ENCODE measurements around the gene TMEM233.
"Not testable (repeated sequence)": the region's sequence is repeated elsewhere in the genome, so short reads cannot be mapped to it uniquely, and the experiment has no call there.

Gene TMEM233

DNA sequence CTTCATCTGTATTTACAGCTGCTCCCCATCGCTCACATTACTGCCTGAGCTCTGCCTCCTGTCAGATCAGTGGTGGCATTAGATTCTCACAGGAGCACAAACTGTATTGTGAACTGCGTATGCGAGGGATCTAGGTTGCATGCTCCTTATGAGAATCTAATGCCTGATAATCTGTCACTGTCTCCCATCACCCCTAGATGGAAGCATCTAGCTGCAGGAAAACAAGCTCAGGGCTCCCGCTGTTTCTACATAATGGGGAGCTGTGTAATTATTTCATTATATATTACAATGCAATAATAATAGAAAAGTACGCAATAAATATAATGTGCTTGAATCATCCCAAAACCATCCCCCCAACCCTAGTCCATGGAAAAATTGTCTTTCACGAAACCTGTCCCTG, 64.6 kb downstream of the TMEM233 start:
- not testable (repeated sequence) for DNase-seq (ENCODE audit: low spot score)

DNA sequence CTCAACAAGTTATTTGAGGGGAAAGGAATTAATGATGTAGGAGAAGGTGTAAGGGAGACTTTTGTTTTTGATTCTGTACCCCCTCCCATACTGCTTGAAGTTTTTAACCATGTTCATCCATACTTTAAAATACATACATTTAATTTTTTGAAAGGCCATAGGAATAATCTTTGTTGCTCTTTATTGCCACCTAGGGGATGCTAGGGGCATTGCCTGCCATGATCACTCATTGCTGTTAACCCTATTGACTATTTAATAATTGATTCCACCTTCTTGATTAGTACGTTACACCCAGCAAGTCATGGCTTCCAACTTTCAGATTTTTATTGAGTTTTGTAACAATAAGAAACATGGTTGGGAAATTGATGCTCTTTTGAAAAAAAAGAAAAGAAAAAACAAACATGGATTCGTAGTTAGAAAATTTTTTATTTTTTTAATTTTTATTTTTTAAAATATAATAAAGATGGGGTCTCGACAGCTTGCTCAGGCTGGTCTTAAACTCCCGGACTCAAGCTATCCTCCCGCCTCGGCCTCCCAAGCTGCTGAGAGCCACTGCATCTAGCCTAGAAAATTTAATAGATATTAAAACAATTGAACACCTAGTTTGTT, 65.8 kb downstream of the TMEM233 start:
- no peak for DNase-seq (ENCODE audit: low spot score)

DNA sequence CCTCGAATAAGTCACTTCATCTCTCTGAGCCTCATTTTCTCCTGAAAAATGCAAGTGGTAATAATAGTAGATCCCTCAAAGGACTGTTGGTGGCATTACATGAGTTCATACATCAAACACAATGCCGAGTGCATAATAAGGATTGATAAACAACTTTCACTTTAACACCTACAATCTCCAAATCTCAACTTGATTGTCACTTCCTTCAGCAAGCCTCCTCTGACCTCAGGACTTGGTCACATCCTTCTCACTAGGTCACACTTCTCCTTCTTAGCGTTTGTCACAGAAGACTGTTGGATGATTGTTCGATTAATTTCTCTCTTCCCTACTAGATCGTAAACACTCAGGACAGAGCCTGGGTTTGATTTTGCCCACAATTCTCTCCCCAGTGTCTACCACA, 66.5 kb downstream of the TMEM233 start:
- DNase-seq (ENCODE audit: low spot score), result no peak

DNA sequence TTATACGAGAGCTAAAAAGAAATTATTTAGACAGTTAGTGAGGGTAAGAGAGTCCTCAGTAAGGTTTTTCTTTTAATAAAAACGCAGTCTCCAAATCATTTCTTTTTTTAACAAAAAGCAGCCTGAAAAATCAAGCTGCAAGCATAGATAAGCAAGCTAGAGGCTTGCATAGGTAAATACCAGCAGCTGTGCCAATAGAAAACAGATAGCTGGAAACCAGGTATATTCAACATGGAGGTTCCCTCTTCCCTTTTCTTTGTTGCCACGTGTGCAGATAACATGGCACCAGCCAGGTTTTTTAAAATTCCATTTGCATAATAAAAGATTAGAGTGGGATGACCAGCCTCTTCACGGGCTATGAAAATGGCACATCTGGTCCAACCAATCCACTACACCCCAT, 68.3 kb downstream of the TMEM233 start:
- no peak for DNase-seq (ENCODE audit: low spot score)

DNA sequence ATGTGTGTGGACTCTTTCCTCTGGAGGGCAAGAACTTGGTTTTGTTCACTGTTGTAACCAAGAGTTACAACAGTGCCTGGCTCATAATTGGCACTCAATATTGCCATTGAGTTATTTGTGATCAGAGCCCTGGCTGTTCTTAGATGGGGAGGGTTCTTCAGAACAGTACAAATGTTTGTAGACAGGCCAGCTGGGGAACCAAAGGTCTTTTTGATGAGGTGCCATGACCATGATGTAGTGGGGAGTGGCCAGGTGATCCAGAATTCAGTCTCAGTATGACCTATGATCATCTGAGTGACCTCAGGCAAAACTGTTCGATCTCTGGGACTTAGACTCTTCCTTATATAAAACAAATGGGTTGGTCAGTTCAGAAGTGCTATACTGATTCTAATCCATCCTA, 71.1 kb downstream of the TMEM233 start:
- no peak for DNase-seq (ENCODE audit: low spot score)

DNA sequence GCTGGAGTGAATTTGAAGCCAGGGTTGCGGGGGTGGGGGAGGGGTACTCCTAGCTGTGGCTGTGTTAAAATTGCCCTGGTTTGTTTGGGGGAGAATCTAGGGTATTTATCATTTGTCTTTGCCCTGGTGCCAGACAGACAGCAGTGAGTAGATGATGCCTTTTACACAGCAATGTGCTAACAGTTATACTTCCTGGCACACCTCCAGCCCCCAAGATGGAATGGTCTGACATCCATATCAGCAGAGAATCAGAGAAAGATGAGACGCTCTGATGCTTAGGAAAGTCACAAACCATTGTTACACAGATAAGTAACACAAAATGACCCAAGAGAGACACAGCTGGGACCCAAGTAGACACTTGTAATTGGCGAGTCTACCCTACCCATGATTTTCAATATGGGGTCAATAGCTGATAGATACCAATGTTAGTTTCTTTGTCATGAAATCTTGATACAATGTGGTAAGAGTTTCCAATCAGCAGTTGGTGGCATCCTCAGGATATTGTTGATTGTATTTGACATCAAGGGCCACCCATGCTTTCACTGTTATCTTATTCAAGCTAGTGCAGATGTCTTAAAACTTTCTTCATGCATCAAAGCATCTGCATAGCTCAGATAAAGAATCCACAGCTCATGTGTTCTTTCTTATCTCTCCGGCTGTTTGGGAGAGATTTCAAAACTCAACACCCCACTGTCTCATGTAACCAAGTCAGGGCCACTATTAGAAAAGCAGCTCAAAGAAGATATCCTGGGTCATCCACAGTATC, 71.8 kb downstream of the TMEM233 start:
- no peak for DNase-seq (ENCODE audit: low spot score)

DNA sequence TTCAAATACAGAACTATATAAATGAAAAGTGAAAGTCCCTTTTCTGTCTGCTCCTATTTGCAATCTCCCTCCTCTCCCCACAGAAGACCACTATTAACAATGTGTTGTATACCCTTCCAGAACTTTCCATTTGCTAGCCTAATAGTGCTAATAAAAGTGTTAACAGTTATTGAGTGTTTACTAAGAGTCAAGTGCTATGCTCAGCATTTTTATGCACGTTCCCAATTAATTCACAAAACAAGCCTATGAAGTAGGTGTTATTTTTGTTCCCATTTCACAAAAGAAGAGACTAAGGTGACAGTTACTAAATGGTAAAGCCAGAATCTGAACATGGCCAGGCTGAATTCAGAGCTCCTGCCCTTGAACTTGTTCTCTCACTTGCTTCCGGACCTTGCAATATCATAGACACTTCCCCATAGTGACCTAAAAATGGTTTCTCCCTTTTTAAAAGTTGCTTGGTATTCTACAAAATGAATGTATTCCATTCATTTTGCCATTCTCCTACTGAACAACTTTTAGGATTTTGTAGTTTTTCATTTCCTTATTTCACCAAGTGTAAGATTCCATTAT, 72.7 kb downstream of the TMEM233 start:
- DNase-seq (ENCODE audit: low spot score), result no peak

DNA sequence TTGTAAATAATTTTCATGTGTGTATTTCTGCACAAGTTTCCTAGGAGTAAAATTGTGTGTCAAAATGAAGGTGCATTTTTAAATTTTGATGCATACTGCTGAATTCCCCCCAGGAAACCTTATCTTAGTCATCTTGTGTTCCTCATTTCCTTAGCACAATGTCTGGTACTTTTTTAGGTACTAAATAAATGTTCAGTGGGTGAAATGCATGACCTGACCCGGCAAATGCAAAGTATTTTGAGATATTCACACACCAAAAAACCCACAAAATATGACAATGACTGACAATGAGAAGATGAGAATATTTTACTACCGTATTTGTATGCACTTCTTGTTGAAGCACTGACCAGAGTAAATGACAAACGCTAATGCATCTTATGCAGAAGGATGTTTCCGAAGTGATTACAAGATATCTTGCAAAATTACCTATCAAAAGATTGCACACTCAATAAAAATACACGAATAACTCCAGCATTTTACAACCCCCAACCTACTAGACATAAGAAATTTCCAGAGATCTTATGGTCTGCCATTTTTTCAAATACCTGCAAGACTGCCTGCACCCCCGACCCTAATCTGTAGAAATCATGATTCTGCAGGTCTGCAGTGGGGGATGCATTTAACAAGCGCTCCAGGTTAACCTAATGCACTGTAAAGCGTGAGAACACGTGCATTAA, 73.5 kb downstream of the TMEM233 start:
- DNase-seq (ENCODE audit: low spot score), result no peak

DNA sequence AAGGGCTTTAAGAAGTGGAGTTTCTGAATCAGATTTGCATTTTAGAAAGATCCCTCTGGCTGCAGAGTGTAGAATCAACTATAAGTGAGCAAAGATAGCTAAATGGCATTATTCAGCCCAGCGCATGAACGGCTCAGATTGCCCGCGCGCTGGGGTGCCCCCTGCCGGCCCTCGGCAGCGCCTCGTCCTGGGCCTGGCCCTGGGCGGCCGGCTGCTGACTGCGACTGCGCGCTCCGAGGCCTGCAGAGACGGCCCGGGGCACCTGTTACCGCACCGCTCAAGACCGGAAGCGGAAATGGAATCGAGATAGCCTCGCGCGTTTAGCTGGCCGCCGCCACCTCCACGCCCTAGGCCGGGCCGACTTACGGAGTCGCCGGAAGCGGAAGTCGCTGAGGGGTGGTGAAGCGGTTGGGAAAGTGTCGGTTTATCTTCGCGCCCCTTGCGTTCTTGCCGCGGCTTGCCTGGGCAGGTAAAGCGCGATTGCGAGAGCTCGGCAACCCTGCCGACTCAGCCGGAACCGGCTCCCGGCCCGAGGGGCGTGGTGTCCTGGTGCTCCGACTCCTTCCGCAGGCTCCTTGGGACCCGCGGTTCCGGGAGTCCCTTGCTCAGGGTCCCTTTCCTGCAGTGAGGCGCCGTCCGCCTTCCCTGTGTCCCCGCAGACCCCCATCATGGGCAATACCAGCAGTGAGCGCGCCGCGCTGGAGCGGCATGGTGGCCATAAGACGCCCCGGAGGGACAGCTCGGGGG, 74.2 kb downstream of the TMEM233 start, which contains the start of gene PRKAB1:
Gene PRKAB1 (plus strand): TSS at position 557 of the 747 bp plus-strand sequence. CDS start 112 bp downstream, at position 669.
- DNase-seq (ENCODE audit: low spot score), result peak; percentile 96

DNA sequence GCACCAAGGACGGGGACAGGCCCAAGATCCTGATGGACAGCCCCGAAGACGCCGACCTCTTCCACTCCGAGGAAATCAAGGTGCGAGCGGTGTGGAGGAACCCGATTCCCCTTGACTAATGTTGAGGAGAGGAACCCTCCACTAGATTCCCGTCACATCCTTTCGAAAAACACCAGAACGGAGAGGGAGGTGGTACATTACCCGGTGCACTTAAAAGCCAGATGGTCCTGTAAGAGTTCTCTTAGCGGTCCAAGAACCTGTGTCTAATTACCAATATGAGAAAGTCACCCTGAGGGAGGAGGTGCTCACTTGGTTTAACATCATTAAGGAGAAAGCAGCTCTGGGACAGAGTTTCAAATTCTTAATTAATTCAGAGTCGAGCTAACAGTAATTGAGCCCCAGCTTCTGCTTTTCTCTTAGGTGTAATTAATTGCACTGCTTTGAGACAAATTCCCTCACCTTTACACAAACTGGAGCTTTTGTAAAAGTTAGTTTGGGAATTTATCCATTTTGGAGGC, 74.8 kb downstream of the TMEM233 start:
- no peak for DNase-seq (ENCODE audit: low spot score)

DNA sequence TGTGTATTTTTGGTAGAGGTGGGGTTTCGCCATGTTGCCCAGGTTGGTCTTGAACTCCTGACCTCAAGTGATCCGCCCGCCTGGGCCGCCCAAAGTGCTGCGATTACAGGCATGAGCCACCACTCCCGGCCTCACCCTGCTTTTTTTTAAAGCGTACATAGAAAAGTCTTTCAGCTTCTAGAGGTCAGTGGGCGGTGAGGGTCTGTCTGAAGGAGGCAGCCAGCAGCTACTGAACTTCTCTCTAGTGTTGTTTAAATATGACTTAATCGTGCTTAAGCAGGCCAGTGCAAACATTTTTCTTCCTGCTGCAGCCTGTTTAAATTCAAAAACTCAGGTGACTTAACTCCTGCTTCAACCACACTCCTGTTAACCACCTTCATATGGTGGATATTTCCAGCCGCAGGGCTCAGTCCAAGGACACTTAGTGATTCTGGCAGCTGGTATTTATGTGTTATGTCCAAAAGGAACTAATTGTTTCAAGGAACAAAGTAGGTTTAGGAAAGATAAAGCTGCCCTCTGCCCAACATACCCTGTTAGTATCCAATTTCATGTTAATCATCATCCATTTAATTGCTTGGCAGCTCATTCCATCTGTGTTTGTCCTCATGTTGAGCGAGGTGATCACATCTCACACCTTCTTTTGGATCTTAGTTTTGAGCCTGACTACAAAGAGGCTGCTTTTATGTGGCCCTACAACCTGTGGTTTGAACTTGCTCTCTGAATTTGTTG, 76.3 kb downstream of the TMEM233 start:
- no peak for DNase-seq (ENCODE audit: low spot score)

DNA sequence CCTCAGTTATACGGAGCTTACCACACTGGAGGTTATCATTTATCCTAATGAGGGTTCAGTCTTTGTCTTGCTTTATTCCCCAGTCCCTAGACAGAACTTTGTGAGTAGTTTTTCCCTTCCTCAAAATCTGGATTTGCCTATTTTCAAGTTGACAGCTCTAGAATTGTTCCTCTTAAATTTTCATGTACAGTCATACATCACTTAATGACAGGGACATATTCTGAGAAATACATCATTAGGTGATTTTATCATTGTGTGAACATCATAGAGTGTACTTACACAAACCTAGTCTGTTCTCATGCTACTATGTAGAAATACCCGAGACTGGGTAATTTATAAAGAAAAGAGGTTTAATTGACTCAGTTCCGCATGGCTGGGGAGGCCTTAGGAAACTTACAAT, 77.5 kb downstream of the TMEM233 start:
- DNase-seq (ENCODE audit: low spot score), result no peak

DNA sequence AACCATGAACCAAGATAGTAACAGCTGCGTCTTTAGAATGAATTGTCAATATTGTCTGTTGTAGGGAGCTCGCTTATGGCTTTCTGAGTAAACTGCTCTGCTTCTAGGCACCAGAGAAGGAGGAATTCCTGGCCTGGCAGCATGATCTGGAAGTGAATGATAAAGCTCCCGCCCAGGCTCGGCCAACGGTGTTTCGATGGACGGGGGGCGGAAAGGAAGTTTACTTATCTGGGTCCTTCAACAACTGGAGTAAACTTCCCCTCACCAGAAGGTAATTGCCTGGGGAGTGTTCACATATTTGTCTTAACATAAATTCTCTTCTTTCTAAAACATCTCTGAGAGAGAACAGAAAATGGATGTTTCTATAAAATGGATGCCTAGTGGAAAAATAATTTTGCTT, 78.6 kb downstream of the TMEM233 start:
- no peak for DNase-seq (ENCODE audit: low spot score)

DNA sequence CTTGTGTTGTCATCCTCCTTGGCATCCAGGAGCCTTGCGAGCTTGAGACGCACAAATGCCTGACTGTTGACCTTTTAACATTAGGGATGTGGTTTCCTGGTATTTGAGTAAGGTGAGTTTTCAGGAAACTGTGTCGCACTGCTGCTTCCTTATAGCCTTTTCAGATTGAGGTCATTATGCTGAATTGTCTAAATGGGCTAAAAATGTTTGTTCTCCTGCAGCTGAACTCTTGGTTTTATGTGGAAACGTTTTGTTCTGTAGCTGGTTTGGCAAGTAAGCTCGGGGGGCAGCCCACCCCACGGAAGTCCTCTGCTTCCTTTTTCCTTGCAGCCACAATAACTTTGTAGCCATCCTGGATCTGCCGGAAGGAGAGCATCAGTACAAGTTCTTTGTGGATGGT, 80.1 kb downstream of the TMEM233 start:
- no peak for DNase-seq (ENCODE audit: low spot score)

DNA sequence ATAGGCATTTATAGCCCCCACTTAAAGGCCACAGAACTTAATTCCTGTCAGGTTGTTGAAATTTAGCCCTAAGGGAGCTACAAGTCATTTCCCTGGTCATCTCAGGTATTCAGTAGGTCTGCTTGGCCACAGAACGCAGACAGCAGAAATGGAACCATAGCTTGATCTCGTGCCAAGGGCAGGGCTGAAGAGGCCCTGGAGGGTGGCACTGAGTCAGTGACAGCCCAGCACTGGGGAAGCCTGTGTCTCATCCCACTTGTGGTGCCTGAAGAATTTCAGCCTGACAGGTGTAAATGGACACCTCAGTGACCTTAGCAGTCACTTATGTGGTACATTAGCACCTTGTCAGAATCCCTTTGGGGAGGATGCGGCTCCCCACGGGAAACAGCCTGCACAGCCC, 81.0 kb downstream of the TMEM233 start:
- DNase-seq (ENCODE audit: low spot score), result no peak

DNA sequence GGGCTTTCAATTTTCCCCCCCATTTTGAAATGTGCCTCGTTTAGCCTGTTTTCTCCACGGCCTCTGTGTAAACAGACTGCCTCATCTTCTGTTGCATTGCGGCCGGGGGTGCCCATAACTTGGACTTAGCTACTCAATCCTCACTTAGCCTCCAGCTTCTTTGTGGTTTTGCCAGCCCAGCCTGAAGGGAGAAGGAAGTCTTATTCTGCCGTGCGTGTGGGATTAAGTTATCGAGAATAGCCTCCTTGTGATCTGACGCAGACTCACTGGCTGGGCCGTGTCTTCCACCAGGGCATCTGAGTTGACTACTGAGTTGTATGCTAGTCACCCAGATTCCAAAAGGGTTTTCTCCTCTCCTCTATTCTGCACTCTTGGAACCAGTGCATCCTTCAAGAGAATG, 82.4 kb downstream of the TMEM233 start:
- DNase-seq (ENCODE audit: low spot score), result no peak

DNA sequence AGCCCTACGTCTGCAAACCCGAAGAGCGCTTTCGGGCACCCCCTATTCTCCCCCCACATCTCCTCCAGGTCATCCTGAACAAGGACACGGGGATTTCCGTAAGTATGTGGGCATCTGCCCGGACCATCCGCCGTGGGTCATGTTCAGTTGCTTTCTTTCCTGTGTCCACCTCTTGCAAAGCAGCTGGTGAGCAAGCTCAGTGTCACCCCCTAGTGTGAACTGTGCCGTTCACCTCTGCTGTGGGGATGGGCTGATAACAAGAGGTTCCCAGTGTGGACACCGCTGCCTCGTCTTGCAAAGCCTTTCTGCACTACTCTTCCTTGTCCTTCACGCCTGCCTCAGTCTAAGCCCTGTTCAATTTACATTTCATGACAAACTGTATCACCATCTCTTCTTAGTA, 83.0 kb downstream of the TMEM233 start:
- DNase-seq (ENCODE audit: low spot score), result no peak

DNA sequence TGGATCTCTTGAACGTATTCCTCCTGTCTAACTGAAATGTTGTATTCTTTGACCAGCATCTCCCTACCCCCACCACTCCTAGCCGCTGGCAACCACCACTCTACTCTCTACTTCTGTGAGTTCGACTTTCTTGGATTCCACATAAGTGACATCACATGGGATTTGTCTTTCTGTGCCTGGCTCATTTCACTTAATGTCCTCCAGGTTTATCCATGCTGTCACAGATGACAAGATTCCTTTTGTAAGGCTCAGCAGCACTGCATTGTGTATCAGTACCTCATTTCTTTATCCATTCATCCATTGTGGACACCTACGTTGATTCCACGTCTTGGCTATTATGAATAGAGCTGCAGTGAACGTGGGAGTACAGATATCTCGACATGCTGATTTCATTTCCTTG, 84.9 kb downstream of the TMEM233 start:
- DNase-seq (ENCODE audit: low spot score), result no peak

DNA sequence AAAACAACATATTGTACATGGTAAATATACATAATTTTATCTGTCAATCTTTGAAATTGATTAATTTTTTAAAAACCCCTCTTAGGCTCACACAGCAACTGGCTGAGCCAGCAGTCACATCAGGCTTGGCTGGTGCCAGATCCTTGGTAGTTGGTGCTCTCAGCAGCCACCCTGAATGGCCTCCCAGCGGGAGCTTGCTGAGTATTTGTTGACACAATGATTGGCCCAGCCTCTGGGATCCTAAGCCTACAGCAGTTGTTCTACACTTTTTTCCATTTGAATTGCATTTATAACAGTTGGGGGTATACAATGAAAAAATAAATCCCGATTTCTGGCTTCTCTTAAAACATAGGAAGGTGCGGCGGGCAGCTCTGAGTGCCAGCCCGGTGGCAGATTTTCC, 85.5 kb downstream of the TMEM233 start:
- DNase-seq (ENCODE audit: low spot score), result no peak

DNA sequence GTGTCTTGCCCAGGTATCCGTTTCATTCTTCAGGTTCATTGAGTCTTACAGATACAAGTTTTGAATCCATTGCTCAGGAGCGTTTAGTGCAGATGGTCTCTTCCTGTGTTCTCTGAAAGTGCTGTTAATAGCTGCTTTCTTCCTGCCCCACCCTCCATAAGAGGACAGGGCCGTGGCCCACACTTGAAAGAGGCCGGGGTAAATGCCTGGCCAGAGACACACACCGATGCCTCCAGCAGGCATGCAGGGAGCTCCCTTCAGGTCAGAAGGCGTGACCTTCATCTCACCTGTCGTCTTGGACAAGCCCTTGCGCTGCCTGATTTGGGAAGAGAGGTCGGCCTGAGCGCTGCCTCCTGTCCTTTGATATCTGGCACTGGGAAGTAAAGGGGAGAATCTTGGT, 85.9 kb downstream of the TMEM233 start:
- no peak for DNase-seq (ENCODE audit: low spot score)

DNA sequence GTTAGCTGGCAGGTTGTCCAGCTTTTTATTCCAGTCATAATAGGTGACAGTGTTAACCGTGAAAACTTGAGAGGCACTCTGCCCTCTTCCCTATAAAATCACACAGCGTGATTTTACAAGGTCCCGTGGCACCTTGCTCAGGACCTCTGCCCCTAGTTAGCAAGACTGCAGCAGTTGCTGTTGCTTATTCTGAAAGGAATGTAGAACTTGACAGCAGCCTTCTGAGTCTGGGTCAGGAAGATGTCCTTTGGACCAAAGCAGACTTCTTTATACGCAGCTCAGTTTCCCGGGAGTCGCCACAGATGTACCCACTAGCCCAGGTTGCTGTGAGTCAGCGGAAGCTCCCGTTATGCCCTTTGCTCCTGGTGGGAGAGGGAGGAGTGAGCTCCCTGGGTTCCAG, 87.5 kb downstream of the TMEM233 start:
- no peak for DNase-seq (ENCODE audit: low spot score)

Measured in putamen (tissue), 1 donor.